Activated CD4-positive, alpha-beta T cell treated with anti-CD3 and anti-CD28 coated beads for 4 hours (primary cell): Measurements from ENCODE around the gene CD2AP.
A peak's percentile ranks its signal among the peaks of the same experiment; 100 is the strongest.

ENCODE experiments used
- DNase-seq, 2 donors: peaks; one replicate each; pipeline ENCODE4 v3.0.0-alpha.2; 2020

Gene CD2AP

DNA sequence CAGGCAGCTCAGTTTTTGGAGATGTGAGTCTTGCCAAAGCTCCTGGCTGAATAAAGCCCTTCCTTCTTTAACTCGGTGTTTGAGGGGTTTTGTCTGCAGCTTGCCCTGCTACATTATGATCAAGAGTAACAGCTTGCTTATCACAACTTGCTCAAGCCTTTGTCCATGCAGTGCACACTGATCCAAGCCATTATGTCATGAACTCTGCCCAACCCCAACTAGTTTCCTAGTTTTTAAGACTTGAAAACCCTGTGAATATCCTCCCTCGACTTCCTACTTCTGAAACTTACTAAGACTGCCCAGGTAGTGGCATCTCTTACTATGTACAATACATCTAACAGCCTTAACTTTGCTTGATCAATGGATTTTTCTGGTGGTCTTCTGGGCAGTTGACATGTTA, 170.4 kb downstream of the CD2AP start:
- no peak for DNase-seq

DNA sequence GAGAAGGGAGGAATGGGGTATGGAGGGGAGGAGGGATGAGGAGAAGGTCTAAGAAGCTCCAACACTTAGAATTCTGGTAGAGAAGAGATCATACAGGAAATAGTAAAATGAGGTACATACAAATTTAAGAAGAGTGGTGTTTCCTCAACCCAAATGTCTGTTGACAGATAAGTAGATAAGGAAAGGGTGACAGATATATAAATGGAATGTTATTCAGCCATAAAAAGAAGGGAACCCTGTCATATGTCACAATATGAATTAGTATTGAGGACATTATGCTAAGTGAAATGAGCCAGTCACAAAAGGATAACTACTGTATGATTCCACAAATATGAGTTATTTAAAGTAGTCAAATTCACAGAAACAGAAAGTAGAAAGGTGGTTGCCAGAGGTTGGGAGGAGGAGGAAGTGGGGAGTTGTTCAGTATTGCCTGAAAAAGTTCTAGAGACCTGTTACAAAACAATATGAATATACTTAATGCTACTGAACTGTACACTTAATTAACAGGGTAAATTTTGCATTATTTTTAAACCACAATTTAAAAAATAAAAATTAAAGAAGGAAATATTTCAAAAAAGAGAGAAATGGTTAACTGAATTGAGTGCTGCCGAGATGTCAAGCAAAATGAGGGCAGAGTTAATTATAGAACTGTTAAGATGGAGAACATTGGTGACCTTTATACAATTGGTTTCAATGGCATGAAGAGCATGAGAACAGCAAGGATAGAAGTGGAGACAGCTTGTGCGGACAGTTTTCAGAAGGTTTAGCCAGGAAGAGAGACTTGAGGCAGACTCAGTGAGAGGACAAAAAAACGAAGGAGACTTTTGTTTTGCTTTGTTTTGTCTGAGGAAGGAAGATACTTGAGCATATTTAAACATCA, 173.2 kb downstream of the CD2AP start:
- DNase-seq: no peak

DNA sequence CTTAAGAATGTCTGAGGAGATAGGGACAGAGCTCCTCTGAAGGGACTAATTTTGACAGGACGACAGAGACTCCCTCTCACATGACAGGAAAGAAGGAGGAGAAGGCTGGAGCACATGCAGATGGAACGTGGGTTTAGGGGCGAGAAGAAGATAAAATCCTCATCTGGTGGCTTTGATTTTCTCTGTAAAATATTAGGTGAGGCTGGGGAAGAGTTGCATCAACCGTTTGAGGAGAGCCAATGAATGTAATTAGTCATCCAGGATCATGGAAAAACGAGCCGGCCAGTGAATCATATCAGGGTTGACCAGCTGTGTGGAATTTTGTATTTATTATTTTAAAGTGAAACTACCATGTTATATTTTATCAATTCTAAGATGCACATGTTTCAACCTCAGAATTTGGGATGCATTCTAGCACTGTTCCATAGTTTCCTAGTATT, 173.9 kb downstream of the CD2AP start:
- no peak for DNase-seq

DNA sequence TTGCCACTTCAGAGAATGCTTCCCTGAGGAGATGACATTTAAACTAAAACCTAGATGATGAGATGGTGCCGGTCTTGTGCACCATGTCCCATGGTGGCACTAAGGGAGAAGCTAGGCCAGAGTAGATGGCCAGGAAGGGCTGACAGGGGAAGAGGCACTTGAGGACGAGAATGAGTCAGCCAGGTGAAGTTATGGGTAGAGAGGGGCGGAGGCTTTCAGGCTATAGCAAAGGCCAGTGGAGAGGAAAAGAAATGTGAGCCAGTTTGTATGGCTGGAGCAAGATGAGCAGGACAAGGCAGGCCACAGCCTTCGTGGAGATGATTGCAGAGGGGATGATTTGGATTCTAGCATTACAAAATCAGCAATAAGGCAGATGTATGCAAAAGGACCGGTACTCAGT, 176.1 kb downstream of the CD2AP start:
- DNase-seq: no peak

DNA sequence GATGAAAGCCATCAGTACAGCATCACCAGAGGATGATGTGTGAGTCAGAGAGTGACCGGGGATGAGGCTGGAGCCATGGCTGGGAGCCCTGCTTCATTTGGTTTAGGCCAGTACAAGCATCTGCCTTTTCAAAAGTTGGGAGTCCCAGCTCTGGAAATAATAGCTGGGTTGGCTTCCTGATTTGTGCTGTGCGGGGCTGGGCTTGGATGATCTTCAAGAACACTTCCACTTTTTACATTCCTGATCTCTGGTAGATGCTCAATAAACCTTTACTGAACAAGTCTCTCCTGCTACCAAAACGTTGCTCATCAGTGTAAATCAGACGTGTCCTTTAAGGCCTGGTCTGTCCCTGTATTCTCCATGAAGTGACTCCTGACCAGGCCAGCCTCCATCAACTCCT, 176.7 kb downstream of the CD2AP start:
- DNase-seq: no peak

DNA sequence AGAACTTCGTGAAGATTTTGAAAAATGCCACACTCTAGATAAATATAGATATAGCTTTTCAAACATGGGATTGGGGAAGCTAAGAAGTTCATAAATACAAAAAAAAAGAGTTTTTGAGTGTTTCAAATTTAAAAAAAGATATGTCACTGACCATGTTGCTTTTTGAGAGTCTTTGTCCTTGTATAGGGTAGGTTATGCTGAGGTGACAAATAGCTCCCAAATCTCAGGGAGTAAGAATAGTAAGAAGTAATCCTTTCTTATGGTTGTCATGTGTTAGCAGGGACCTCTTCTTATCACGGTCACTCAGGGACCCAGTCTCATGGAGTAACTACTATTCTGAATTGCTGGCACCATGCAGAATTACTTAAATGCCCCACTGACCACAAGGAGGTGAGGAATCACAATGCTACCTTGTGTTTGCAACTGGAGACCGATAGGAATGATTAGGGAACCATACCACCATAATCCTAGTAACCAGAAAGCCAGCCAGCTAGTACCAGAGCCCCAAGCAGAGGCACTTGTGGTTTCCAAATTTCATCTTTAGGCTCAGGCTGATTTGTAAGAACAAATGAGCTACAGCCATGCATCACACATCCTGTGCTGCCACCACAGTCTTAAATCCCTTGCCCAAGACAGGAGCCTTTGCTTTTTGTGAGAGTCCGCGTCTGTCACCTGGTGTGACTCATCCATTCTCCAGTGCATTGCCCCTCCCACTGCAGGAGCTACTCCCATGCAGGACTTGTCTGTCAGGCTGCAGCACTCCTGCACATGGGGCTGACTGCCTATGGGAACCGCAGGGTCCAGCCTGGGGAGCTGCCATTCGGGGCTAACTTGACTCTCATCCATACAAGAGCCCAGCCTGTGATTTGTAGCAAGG, 178.4 kb downstream of the CD2AP start:
- peak; percentile 1 to 13 for DNase-seq

DNA sequence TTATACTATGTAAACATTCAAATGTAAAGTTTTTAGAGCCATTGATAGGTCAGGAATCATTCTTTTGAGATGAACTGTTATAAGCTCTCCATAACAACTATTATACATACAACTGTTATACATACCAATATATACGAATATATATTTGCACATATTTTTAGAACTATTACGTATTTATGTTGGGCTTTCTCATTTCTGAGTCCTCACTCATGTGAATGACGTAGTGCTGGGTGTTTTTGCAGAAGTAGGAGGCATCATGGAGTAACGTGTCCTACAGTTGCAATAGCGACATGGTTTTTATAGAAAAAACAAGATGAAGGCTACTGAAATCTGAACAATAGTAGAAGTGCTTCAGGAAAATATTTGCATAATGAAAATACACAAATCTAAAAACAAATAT, 184.4 kb downstream of the CD2AP start:
- DNase-seq: no peak

DNA sequence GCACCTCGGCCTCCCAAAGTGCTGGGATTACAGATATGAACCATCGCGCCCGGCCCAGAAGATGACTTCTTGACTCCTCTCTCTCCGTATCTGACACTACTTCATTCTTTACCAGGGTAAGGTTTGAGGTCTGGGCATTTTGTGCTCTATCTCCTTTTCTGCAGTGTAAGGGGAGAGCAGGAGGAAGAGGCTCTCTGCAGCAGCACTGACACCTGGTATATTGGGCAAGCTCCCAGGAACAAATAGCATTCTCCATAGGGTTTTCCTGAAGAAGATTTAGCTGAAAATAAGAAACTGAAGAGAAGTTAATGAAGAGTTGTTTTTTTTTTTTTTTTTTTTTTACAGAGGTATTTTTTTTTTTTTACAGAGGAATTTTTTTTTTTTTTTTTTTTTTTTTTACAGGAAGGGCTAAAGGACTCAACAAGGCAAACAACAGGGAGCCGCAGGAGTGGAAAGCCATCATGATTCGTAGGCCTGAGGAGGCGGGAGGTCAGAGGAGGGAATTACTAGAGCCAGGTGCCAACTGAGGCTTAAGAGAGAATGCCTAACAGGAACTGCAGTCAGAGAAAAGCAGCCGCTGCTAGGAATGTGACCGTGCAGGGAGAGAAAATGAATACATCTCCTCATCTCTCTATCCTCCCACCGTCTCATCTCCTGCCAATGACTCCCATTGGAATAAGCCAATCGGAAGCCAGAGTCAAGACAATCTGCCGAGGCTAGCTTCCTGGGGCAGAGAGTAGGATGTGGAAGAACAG, 186.1 kb downstream of the CD2AP start:
- no peak for DNase-seq

DNA sequence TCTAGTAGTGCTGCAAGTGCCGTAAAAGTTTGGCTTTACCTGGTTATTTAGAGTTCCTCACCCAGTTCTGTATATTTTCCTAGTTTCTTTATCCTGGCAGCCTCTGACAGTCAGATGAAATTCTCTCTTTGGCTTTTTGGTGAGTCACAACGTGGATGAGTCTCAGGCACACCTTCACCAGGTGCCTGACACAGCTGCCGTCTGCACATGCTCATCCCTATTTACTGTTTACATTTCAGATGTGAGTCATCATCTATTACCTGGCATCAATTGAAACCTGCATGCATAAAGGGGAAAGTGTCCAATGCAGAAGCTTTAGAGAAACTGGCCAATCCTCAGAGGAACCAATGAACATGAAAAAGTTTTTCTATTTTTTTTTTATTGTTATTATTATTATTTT, 187.5 kb downstream of the CD2AP start:
- DNase-seq: no peak

DNA sequence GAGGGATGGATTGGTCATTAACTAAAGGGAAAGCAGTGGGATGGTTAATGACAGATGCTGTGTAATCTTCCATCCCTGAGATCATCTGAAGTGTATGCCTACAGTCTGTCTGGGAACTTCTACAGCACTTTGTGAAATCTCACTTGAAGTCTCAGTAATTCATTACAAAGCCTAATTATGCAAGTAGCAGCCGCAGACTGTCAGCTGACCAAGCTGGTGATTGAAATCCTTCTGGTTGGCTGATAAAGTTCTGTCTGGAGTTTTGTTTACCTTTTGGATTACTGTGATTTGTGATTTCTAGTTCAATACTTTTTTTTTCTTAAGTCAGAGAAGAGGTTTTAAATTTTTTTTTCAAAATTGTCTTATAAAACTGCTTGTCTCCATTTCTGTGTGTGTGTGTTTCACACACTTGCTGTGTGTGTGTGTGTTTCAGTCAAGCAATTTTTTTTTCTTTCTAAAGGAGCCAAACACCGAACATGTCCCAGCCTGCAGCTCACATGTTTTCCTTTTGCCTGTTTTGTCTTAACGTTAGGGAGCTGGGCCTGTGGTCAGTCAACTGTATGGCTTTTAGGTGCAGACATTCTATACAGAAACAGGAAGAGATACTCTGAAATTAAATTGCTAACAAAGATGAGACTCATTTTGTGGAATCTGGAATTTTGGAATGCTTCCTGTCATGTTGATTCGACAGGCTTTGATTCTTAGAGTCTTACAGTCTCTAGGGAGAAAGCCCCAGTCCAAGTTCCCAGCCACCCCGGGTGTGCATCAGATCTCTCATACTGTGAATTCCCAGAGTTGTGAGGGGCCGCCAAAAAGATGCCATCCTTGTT, 192.3 kb downstream of the CD2AP start:
- no peak for DNase-seq

DNA sequence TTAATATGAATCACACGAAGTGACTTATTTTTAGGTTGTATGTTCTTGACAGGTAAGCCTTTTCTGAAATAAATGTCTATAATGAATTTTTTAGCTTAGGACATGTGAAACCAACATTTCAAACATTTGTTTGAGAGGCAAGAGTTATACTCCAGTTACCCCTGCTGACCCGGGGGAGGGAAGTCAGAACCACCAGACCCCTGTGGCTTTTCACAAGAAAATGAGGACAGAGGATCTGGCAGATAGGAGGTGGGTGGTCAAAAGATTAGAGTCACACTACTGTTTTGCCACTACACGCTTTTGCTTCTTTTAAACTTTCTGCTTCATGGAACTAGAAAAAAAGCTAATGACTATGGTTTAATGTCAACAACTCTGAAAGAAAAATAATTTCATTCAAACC, 193.3 kb downstream of the CD2AP start:
- DNase-seq: no peak

DNA sequence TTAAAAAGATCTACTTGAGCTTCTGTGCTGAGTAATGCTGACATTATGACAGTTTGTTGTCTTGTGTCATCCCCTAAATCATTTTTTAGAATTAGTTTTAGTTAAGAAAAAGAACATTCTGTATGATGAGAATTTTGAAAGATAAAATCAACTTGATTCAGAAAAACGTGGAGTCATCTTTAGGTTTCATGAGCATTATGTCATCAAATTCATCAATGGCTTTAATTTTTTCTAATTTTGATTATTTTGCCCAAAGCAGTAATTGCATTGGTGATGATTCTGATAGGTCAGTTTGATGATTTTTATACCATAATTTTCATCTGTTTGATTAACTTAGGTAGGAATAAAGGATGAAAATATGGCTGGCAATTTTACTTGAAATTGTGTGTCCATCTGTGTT, 194.2 kb downstream of the CD2AP start:
- DNase-seq: no peak

DNA sequence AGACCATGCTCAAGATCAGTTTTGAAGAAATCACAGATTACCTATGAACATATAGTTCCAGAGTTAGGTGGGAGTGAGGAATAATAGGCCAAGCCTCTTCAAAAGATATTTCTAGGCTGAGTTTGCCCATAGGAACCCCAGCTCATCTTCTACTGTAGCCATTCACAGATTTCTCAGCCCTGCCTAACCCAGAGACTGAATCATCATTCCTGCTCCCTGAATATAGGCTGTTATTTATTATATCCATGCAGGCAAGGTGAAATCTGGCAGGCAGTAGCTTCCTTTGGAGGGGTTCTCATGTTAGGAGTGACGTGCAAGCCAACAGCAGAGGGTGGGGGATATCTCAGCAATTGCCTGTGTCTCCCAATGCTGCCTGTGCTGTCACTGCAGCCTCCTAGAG, 195.2 kb downstream of the CD2AP start:
- no peak for DNase-seq

DNA sequence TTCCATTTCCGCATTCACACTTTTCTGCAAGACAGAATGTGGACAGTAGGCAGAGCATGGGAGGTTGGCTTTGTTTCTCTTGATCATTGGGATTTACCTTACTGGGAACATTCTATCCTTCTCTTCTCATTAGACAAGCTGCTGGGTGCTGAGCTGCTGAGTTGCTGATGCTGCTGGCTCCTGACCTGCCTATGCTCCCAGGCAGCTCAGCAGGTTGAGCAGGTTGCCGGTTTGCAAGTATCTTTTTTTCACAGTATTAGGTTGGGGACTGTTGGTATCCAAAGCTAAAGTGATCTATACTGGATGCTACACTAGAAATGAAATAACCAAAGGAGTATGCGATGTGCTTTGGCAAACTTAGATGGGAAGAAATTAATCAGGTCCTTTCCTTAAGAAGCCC, 197.1 kb downstream of the CD2AP start:
- DNase-seq: no peak
